NOMO-1 treated with DMSO at 0.1 percent for 48 hours (cell line): Measurements from ENCODE around the gene CS.
"Not testable (repeated sequence)": the region's sequence is repeated elsewhere in the genome, so short reads cannot be mapped to it uniquely, and the experiment has no call there.

Experiments
- DNase-seq: peaks from one replicate; lab custom pipeline; 2025; ENCODE audit not compliant: unreplicated experiment; lab: John Stamatoyannopoulos, UW

The CS gene

DNA sequence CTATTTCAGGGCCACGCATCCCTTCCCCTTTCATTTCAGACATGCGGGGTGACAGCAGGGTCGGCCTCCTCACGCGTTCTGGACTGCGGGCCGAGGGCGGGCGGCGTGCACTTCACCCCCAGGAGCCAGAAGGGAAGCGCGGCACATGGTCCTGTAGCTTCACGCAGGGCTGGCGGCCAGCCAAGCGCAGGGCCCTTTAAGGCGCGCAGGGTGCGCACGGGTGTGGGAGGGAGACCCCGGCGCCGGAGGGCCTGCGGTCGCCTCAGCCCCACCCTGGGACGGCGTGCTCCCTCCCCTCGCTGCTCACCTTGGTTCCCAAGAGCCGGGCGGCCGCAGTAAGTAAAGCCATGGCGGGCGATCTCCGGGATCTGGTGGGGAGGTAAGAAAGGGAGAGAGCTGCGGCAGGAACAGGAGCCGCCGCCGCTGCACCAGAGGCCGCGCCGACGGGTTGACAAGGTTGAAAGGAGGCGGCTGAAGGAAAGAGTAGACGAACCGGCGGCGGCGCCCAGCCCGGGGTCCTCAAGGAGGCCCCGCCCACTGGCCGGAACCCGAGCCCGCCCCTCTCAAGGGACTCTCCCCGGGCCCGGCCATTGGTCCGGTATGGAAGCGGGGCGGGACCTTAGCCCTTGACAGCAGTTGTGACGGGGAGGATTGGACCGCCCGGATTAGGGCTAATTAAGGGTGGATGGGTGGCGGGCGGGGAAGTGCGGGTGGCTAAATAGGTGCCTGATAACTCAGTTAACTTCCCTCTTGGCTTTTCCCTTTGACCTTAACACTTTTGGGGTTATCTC is at the start of gene CS:
Gene CS, minus strand, starts transcription at position 478 of the 791 bp plus-strand sequence. Its CDS starts 129 bp downstream, at position 349.
- peak; percentile 99 for DNase-seq

- no peak for DNase-seq
These were observed 48.6 kb upstream of the CS start for GRCh38 chr12:56348776-56349175.

DNA sequence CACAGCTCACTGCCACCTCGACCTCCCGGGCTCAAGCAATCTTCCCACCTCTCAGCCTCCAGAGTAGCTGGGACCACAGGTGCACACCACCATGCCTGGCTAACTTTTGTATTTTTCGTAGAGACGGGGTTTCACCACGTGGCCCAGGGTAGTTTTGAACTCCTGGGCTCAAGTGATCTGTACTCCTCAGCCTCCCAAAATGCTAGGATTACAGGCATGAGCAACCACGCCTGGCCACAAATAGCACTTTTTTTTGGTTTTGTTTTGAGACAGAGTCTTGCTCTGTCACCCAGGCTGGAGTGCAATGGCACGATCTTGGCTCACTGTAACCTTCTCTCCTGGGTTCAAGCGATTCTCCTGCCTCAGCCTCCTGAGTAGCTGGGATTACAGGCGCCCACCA is 47.1 kb upstream of the CS start:
- DNase-seq: not testable (repeated sequence)

DNA sequence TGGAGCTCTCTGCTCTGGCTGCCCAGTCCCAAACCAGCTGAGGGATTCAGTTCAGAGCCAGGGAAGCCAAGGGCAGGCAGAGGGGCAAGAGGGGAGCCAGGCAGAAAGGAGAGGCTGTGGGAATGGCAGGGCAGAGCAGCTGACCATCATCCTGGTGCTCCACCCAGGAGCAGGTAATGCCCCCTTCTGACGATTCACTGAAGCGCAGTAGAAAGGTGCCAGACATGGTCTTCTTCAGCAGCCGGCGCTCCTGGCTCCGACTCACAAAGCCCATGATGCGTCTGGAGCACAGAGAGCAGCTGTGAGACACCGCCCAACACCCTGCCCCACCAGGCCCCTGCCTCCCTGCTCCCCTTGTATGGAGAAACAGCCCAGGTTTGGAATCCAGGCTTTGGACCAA is 46.5 kb upstream of the CS start:
- DNase-seq: no peak

DNA sequence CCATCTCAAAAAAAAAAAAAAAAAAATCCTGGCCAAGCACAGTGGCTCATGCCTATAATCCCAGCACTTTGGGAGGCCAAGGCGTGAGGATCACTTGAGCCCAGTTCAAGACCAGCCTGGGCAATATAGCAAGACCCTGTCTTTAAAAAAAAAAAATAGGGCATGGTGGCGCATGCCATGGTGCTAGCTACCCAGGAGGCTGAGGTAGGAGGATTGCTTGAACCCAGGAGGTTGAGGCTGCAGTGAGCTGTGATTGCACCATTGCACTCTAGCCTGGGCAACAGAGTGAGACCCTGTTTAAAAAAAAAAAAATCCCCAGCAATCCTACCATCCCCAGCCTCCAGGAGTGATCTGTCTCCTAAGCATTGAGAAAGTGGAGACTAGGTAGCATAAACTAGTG is 42.2 kb upstream of the CS start:
- not testable (repeated sequence) for DNase-seq

DNA sequence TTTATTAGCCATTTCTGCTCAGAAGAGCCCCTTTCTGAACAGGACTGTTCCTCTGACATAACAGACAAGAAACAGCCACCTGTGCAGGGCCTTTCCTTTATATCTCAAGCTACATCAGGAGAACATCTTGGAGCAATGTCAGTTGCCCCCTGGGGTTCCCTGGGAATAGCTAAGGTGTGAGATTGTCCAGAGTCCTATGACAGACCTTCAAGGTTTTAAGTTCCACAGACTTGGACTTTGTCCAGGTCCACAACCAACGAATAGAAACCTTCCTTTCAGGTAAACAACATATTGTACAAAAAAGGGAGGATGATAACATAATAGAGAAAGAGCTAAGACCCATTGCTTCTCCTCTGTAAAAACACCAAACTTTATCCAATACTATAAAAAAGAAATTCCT is 41.5 kb upstream of the CS start:
- DNase-seq: no peak

GRCh38 chr12:56339158-56339422 is 39.0 kb upstream of the CS start:
- DNase-seq: no peak

DNA sequence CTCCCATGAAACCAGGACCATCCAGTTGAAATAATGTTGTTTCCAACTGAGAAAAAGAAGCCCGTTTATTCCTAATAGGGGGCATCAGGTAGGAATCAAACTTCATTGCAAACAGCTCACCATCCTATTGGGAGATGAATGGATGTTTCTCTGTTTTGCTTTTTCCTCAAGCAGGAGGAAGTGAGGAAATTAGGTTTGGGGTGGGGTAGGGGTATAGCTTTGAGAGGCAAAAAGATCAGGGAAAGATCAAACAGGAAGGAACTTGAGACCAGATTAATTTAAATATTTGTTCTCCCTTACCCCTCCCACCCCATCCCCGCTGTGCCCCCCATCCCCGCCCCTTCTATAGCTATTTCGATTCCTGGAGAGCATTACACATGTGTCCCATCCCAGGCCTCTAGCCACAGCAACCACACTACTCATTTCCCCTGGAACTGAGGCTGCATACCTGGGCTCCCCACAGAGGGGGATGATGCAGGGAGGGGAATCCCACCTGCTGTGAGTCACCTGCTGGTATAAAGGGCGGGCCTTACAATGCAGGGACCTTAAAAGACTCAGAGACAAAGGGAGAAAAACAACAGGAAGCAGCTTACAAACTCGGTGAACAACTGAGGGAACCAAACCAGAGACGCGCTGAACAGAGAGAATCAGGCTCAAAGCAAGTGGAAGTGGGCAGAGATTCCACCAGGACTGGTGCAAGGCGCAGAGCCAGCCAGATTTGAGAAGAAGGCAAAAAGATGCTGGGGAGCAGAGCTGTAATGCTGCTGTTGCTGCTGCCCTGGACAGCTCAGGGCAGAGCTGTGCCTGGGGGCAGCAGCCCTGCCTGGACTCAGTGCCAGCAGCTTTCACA is 38.4 kb upstream of the CS start, which contains the start of gene IL23A:
Gene IL23A, plus strand, starts transcription at position 577 of the 850 bp plus-strand sequence. Its CDS starts 161 bp downstream, at position 738.
- DNase-seq: peak; percentile 10

- peak; percentile 13 for DNase-seq
These were observed 37.7 kb upstream of the CS start for GRCh38 chr12:56337753-56338251.

DNA sequence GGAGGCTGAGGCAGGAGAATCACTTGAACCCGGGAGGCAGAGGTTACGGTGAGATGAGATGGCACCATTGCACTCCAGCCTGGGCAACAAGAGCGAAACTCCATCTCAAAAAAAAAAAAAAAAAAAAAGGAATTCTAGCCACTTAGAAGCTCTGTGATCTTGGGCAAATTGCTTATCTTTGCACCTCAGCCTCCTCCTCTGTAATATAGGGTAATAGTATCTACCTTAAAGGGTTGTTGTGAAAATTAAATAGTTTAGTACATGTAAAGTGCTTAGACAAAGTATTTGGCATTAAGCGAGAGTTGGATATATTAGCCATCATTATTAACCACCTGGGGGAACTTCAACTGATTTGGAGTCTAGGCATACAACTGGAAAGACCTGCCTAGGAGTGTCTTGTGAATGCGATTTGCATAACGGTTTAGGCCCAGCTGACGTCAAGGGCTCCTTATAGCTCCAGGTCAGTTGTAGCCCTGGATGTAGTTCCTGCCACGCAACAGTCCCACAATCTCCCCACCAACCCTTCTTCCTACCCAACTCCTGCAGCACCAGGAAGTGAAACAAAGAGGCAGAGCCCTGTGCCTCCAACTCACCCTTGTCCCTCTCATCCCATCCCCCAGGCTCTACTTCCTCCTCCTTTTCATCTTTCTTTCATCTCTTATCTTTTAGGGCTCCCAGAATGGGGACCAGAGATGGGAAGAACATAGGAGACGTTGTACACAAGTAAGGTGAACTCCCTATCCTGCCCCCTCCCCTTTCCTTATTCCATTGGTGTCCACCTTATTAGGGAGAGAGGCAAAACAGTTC is 36.4 kb upstream of the CS start:
- DNase-seq: peak; percentile 89

GRCh38 chr12:56335527-56335926 is 35.4 kb upstream of the CS start:
- not testable (repeated sequence) for DNase-seq

- DNase-seq: no peak
These were observed 34.3 kb upstream of the CS start for GRCh38 chr12:56334490-56334793.

GRCh38 chr12:56333679-56334489 is 33.8 kb upstream of the CS start, which contains the start of gene PAN2:
TSS of gene PAN2 (minus strand) at chr12:56334000. CDS start at chr12:56333094, 906 bp downstream.
- DNase-seq: peak; percentile 95

GRCh38 chr12:56333197-56333678 is 33.1 kb upstream of the CS start:
- DNase-seq: peak; percentile 81

DNA sequence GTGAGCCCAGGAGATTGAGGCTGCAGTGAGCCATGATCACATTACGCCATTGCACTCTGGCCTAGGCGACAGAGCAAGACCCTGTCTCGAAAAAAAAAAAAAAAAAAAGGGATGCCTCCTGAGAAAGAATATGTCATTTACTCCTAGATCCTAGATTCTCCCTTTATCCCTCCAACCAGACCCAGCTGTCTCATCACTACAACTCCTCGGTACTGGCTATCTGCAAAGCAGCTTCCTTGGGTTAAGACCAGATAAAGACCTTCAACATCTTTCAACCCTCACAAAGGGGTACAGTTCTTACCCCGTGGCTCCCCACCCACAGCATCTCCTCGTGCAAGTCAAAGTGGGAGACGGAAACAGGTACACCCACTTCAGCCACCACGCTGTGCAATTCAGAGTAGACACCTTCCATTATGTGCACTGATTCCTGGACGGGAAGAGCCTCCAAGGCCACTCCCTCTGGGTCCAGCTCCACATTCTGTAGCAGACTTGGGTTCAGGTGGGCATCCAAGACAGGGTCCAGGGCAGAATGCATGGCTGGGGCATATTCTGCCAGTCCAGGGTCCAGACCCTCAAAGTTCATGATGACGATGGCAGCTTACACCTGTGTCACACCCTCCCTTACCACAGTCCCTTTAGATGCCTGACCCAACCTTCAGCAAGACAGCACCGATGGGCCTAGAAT is 32.5 kb upstream of the CS start:
- no peak for DNase-seq

DNA sequence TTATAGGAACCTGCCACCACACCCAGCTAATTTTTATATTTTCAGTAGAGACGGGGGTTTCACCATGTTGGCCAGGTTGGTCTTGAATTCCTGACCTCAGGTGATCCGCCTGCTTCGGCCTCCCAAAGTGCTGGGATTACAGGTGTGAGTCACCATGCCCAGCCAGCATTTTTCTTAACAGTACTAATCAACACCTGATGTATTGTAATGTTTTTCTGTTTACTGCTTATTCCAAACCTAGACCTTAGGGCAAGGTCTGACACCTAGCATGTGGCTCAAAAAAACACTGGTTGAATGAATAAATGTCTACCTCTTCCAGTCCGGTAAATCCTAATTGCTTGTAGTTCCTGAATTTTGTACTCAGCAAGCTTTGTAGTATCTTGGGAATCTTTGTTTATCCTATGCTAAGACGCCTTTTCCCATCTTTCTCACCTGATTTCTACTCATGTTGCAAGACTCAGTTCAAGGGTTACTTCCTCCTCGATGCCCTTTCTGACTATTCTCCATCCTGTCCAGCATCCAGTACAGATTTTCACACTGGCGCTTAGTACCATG is 30.9 kb upstream of the CS start:
- DNase-seq: no peak

DNA sequence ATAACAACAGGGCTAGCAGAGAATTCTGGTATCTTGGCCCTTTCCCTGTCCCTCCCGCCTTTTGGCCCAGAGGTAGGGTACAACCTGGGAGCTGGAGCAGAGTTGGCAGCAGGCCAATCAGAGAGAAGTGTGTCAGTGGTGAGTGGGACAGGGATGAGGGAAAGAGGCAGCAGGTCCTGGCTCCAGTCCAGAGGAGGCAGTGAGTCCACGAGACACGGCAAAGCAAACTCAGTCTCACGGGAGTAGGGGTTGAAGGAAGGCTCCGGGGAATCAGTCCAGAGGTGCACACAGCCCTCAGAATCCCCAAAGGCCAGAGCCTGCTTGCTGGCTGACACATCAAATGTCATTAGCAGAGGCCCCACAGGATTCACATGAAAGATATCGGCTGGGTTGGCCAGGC is 26.4 kb upstream of the CS start:
- no peak for DNase-seq

DNA sequence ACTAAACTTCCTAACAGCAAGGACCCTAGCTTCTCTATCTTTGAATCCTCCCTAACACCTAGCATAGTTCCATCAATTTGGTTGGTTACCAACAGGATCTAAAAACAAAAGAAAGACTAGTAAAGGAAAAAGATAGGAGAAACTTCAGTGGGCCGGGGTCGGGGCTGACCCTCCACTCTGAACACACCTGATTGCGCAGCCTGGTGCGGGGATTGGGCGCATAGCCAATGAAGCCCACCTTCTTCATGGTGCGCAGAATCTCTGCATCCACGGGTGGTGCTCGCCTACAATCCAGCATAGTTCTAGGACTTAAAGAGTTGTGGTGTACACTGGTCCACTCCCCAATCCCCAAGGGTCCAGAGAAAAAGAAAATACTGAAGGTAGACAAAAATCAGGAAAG is 26.0 kb upstream of the CS start:
- DNase-seq: no peak

DNA sequence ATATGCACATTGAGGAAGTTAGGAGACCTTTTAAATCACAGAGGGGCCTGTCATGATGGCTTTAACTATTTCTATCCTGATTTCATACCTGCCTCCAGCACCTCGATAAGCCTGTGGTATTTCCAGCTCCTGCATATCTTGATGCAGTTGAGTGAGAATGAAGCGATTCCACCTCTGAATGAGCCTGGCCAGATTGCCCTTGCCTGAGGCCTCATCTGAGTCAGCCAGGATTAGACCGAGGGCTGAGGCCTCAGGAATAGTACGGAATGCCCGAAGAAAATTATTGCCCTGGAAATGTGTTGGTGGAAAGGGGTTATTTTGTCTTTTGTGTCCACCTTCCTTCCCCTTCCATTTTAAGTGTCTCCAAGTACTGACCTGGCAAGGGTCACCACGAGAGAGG is 24.1 kb upstream of the CS start:
- DNase-seq: no peak
